GM21360 (cell line): ENCODE data around the gene ANKRD60.

ENCODE experiments used
- ATAC-seq: cut with Tn5 transposase; IDR thresholded peaks from one replicate; pipeline ENCODE4 v1.9.1; 2021; ENCODE audit warnings: mild to moderate bottlenecking, moderate library complexity; ENCODE audit not compliant: unreplicated experiment

ANKRD60 gene, protein sequence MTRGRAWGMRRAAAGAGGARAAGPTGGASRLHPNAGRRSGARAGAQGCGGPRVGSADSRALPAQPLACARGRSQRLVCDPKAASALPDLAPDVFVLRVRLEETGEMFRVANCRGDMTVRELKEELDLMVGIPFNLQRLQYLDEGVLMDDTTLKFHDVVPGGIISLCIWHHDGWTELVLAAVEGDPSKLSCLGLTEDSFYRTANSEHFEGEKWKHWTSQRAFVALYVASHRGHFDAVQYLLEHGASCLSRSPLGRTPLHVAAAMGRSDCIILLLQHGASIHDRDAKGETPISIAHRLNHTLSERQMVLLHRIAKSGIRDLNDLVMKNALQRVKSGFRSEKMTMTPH

DNA sequence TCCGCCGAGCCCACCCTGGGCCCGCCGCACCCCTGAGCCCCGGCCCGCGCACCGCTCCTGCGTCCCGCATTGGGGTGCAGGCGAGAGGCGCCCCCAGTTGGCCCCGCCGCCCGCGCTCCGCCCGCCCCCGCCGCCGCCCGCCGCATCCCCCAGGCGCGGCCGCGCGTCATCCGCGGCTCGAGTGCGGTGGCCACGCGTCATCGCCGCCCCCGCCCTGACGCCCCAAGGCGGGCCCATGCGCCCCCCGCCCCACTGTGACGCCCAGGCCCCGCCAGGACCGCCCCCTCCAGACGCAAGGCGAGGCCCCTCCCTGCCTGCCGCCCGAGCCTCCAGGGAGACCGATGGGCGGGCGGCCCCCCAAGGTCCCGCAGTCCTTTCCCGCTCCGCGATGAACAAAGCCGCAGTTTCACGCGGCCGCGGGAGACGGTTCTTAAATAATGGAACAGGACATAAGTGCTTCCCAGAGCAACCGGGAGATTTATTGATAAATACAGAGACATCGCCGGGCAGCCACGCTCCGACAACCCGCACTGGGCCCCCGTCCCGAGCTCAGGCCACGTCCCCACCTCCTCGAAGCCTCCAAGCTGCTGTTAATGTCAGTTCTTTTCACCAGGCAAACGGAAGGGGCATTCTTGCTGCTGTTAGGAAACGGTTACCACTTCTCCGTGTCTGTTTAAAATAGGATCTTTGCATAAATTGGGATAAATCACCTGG is at the start of gene ANKRD60:
Gene ANKRD60 (minus strand): TSS at position 170 of the 714 bp plus-strand sequence. CDS start 0 bp downstream, at position 170.
- no peak for ATAC-seq

DNA sequence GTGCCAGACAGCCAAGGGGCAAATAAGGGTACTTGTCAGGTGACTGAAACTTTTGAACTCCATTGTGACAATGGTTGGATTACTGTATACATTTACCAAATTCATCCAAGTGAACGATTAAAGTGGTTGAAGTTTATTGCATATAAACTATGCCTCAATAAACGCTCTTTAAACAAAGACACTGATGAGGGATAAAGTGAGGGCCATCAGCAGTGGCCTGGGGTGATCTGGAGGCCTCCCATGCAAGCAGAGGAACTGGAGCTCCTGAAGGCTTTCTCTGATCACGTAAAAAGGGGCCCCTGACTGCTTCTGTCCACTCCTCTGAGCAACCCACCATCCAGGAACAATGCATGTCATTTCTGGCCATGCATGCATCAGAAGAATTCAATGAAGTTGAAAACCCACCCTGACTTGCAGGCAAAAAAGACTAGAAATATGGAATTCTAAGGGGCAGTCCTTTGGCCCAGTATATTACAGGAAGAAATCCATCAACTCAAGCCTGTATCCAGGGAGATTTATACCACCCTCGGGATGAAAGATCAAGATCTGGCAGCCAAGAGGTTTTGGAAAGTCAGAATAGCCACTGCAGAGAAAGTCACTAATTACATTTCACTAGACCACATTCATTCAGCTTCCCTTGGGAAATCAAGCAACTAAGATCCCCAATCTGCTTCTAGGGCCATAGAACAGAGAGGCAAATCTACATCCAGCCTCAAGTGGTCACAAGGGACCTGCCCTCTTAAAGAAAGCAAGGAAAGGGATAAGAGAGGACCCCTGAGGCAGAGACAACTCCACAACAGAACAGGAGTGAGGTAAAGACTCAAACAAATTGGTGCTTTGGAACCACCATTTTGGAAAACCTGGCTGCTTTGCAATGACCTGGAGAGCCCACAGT is 49.4 kb upstream of the ANKRD60 start:
- no peak for ATAC-seq

DNA sequence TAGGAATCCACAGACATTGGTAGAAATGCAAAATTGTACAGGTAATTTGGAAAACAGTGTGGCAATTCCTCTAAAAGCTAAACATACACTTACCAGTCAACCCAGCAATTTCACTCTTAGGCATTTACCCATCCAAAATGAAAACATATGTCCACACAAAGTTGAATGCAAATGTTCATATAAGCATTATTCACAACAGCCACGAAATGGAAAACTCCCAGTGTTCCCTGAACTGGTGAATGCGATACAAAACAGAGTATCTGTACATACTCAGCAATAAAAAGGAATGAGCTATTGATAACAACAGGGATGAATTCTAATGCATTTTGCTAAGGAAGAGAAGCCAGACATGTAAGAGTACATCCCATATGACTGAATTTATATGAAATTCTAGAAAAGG is 48.7 kb upstream of the ANKRD60 start:
- ATAC-seq: no peak

DNA sequence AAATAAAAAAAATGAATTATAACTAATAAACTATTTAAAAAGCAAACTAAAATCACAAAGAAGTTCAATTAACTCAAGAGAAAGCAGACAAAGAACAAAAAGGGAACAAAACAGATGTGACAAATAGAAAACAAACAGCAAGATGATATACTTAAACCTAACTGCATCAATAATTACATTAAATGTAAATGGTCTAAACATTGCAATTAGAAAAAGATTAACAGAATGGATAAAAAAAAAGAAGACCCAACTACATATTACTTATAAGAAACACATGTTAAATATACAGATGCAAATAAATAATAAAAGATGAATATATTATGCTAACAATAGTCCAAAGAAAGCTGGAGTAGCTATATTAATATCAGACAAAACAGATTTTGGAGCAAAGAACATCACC is 45.9 kb upstream of the ANKRD60 start:
- ATAC-seq: no peak

DNA sequence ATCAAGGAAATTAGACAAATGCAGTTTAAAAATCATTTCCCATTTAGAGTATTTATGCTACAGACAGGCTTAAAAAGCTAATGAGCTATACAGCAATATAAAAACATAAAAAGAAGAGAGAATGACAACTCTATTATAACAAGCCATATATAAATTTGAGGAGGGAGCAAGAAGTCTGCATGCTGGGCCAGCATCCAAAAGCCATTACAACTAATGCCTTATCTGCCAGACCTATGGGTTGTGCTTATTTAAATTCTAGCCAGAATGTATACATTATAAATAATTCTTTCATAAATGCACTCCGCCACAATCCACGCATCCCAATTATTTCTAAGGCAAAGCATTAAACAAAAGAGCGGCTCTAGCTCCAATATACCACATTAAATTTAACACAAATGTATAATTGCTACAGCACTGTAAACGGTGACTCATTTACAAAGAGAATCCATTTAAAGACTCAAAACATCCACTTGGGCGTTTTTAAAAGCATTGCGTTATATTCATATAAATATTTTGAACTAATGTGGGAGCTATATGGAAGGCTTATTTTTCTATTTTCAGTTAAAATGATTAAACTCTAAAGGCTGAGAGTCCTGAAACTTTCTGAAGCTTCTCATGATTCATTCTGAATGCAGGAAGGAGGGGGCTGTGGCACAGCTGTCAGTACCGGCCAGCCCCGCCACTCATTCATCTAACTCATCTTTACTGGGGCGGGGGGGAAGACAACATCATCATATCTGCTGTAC is 43.3 kb upstream of the ANKRD60 start:
- no peak for ATAC-seq

DNA sequence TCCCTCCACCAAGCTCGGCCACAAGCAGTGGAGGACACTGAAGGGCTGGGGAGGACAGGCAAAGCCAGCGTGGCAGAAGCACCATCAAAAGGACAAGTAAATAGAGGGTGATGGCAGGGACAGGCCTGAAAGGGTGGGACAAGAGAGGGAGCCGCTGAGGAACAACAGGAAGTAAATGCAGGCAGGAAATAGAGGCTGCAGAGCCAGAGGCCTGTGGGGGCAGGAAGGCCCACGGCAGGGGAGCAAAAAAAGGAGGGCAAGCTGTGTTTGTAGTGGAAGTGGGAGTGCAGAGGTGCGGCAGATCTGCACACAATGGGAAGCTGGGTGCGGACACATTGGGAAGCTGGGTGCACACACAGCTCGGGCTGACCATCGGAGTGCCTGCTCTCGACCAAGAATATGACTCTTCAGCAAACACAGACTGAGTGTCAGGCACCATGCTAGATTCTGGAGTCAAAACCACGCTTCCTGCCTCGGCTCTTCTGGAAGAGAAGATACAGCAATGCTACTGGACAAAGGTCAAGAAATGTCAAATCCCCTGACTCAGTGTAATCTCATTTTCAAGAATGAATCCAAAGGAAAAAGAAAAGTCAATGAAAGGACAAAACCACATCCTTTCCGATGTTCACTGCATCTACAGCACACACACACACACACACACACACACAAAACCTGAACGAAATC is 40.6 kb upstream of the ANKRD60 start:
- no peak for ATAC-seq

DNA sequence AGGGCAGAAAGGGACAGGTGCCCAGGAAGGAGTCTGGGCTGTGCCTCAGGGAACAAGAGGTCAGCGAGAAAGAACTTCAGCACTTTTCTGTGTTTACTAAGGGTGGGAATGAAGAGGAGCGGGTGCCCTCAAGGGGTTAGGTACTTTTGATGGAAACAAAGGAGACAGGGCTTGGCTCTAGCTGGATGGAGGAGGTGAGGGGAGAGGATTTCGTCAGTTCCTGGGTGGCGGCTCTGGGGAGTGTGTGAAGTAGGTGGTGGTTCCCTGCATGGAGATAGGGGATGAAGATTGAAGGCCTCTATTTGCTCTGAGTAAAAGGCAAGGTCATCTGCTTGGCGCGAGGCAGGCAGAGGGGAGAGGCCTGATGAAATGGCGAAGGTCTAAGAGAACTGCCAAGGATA is 40.0 kb upstream of the ANKRD60 start:
- ATAC-seq: no peak

DNA sequence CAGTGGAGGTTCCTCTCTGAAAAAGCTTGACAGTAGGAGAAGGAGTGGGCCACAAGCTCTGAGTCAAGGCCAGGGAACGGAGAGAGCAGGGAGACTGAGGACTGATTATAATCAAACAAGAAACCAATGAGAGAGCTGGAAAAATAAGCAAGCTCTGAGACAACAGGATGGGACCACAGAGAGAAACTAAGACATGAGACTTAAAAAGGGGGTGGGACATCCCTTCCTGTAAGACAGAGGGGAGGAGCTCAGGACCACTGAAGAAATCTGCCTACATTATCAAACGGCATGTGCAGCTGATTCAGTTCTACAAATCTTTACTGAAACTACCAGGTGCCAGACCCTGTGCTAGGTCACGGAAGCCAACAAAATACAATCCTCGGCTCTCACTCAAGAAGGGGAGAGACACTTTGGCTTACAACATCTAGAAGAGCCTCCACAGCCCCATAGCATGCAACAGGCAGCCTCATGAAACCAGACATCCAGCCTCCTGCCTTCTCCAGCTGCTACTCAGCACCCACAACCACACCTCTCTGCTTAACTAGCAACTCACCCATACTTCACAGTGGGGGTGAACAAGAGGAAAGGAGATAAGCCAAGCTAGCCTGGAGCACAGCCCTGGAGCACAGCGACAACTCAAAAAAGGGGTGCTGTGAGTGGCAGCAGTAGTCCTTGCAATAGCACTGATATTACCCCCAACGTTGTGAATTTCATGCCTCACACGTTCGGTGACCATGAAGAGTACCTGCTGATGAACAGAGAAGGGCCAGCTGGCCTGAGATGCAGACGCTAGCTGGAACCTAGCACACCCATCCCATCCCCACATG is 39.1 kb upstream of the ANKRD60 start:
- no peak for ATAC-seq

DNA sequence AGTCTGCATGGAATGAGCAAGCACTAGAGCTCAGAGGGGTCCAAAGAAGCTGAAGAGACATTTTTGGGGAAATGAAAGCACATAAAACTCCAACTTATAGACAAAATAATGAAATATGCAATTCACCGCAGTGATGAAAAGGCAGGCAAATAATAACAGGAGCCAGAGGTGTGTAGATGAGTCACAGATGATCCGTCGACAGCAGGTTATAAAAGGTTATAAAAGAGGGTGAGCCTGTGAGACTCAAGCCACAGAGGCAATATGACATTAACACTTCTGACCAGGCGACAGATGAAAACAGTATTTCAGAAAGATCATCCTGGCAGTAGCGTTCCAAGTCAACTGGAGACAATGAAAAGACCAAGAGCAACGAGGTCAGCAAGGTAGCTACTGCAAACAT is 35.8 kb upstream of the ANKRD60 start:
- no peak for ATAC-seq

DNA sequence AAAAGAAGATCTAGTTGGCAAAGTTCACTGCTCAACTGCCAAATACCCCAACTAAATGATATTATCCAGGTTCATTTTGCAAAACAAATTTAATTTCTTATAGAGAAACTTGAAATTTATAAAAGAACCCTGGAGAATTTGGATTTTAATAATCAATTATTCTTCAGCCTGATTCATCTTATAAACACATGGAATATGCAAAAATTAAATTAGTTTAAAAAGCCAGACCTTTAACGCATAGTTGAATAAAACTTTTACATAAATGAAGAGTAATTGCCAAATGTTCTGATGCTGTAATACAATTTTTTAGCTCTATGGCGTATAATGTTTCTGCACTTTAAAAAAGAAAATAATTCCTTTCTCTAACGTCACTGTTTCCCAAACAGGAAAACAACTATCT is 33.2 kb upstream of the ANKRD60 start:
- no peak for ATAC-seq

DNA sequence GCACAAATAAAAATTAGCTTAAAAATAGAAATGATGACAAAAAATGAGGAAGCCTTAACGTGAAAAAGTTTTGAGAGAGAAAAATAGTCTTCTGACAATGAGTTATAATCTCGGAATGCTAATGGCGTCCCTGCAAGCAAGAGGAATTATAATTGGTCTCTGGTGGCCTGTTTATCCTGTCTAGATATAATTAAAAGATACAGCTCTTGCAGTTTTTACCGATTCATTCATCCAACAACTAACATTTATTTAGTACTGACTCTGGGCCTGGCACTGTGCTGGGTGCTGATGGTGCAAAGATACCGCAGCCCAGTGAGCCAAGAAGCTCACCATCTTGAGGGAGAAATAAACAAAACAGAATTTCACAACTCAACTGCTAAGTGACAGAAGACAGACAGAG is 31.6 kb upstream of the ANKRD60 start:
- no peak for ATAC-seq

DNA sequence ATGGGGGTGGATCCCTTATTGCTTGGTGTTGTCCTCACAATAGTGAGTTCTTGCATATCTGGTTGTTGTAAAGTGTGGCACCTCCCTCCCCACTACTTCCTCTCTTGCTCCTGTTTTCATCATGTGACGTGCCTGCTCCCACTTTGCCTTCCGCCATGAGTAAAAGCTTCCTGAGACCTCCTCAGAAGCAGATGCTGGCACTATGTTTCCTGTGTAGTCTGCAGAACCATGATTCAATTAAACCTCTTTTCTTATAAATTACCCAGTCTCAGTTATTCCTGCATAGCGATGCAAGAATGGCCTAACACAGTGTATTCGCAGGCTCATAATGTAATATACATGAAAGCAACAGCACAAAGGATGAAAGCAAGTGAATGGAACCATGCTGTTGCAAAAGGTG is 28.4 kb upstream of the ANKRD60 start:
- no peak for ATAC-seq

DNA sequence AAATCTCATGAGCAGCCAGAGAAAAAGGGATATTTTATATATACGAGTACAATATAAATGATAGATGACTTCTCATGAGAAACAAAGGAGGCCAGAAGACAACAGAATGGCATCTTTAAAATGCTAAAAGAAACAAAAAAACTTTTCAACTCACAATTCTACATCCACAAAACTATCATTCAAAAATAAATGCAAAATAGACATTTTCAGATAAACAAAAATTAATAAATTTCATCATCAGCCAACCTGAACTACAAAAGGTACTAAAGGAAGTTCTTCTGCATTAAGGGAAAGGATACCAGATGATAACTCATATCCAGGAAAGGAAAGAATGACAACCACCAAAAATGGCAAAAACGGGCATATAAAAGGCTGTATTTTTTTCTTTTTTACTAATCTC is 27.9 kb upstream of the ANKRD60 start:
- no peak for ATAC-seq

DNA sequence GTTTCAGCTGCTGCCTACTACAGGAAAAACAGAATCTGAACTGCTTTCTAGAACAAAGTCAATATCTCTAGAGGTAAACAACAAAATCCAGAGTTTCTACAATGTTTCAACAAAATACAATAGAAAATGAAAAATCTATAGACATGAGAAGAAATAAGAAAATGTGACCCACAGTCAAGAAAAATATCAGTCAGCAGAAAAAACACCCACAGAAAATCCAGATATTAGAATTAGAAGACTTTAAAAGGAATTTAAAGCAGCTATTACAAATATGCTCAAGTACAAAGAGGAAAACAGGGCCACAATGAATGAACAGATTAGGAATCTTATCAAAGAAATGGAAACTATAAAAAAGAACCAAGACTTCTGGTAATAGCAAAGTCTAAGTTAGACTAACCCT is 26.4 kb upstream of the ANKRD60 start:
- no peak for ATAC-seq

DNA sequence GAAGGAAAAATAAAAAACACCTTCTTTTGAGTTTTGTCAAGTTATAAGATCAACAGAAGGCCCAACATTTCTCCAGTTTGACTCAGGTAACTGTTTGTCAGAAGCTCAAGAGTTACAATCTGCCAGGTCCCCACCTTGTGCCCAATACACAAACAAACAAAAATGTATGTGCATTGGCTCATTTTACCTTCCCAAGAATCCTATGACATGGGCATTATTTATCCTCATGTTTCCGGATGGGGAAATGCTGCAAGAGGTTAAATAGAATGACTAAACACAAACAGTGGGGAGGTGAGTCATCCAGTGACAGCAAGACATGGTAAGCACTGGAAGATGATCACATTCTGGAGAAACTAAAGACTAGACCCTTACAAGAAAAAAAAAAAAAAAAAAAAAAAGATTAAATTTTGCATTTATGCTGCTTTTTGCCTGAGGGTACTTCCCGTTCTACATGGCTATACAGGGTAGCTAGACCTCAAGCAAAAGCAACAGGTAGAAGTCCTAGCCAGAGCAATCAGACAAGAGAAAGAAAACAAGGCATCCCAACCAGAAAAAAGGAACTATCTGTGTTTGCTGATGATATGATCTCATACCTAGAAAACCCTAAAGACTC is 23.6 kb upstream of the ANKRD60 start:
- ATAC-seq: no peak

DNA sequence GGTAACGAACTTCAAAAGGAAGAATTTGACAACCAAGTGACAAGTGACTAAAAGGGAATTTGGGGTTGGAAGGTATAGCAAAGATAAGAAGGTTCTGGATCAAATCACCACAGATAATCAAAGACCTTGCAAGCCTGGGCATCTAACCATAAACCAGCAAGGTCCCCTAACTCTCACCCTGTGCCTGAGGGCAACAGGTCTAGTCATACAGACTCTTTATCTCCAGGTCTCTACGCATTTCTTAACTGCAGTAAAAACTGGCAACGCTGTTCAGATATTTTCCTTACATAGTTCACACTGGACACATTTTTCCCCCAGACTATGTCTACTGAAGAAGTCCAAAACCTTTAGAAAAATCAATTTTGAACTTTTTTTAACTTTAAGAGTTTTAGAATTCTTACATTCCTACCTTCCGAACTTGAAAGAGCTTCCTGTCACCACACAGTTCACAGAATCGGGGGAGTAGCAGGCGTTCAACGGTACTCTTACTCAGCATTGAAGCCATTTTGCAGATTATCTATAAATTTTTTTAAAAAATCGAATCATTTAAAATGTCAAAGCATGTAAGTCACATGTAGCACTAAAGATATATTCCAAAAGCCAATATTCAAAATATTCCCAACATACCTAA is 23.0 kb upstream of the ANKRD60 start:
- ATAC-seq: no peak

DNA sequence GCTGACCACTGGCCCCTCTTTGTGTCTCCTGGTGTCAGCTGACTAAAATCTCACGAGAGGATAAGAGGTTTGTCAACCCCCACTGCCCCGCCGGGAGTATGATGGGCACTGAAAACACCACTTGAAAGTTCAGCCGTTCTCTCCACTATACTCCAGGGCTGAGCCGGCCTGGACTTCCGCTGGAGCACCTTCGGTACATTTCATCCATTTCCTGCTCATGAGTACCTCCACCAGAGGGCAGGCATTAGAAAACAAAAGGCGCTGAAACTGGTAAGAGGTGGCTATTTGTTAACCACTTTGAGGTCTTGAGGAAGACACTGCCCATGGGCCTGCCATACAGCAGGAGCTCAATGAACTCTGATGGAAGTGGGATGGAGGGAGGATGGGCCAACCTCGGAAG is 17.9 kb upstream of the ANKRD60 start:
- no peak for ATAC-seq

DNA sequence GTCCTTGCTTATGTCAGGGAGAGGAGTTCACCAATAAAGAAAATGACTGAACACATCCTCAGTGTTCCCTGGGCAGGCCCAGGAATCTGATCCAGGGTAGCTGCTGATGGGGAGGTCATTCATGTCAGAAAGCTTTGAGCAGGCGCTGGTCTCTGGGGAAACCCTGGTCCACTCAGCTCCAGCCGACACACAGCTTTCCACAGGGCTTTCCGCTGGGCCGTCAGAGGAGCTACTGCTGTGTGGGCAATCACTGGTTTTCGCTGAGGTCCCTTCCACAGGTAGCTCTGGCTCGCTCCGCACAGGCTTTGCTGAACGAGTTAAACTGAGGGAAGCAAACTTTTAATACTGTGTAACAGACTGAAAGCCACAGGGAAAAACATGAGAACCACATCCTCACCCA is 17.5 kb upstream of the ANKRD60 start:
- no peak for ATAC-seq
